IMR-90 (cell line): ENCODE data around the gene PSMB11. TPM values are rescaled to one million over a fixed set of nuclear protein-coding genes. Genes with fewer than 3 reads are reported as not detected.
"Not testable (repeated sequence)": the region's sequence is repeated elsewhere in the genome, so short reads cannot be mapped to it uniquely, and the experiment has no call there.

Source experiments
- ATAC-seq: fragments of 200-7000 bp; cut with Tn5 transposase; 2 replicates; pipeline ENCODE4 v1.9.1; 2020; ENCODE audit warnings: low read depth, mild to moderate bottlenecking, moderate library complexity
- BruUV-seq: library from RNA; stranded (reverse); fragments of 400-500 nt; replicated peaks from 2 replicates; lab custom pipeline; 2021; lab: Mats Ljungman, UMichigan
- CTCF ChIA-PET: fragments of 300-600 bp; formaldehyde crosslinking; extraction: SDS; loops from one replicate; lab custom pipeline; 2021; ENCODE audit warnings: antibody characterized with exemption; lab: Yijun Ruan, JAX
- POLR2A ChIA-PET: fragments of 300-600 bp; sonication (Branson Sonifier 250); formaldehyde crosslinking; loops from one replicate; lab custom pipeline; 2022; ENCODE audit warnings: antibody characterized with exemption; ENCODE audit not compliant: unreplicated experiment; lab: Charles Lee
- DNase-seq: peaks from one replicate; pipeline ENCODE4 v3.0.0; 2013
- H2AFZ ChIP-seq: replicated peaks from 2 replicates; pipeline ENCODE3; 2013; ENCODE audit warnings: low read length, mild to moderate bottlenecking; ENCODE audit not compliant: poor library complexity
- H2AK5ac ChIP-seq: 2 replicates; pipeline ENCODE4 v1.6.1; 2013; ENCODE audit warnings: low read depth, low read length, inconsistent platforms
- H2AK9ac ChIP-seq: replicated peaks from 2 replicates; pipeline ENCODE3; 2013; ENCODE audit warnings: mild to moderate bottlenecking, low read depth, low read length, moderate library complexity; ENCODE audit not compliant: poor library complexity
- H2BK120ac ChIP-seq: 2 replicates; pipeline ENCODE4 v1.6.1; 2013; ENCODE audit warnings: low read depth, low read length, inconsistent platforms
- H2BK15ac ChIP-seq: 3 replicates; pipeline ENCODE4 v1.6.1; 2013; ENCODE audit warnings: low read depth, low read length, inconsistent platforms
- H2BK20ac ChIP-seq: 2 replicates; pipeline ENCODE4 v1.6.1; 2013; ENCODE audit warnings: low read depth, mild to moderate bottlenecking, inconsistent platforms, low read length, moderate library complexity
- H2BK5ac ChIP-seq: 2 replicates; pipeline ENCODE4 v1.6.1; 2013; ENCODE audit warnings: mild to moderate bottlenecking, low read depth, low read length, inconsistent platforms; ENCODE audit not compliant: poor library complexity, severe bottlenecking
- H3K14ac ChIP-seq: replicated peaks from 2 replicates; pipeline ENCODE4 v1.6.1; 2013; ENCODE audit warnings: low read depth, low read length, inconsistent platforms
- H3K18ac ChIP-seq: 2 replicates; pipeline ENCODE4 v1.6.1; 2013; ENCODE audit warnings: low read depth, low read length, control low read depth
- H3K23ac ChIP-seq: 2 replicates; pipeline ENCODE4 v1.6.1; 2013; ENCODE audit warnings: low read depth, low read length, inconsistent platforms
- H3K27ac ChIP-seq: 2 replicates; pipeline ENCODE4 v1.5.1; 2013; ENCODE audit warnings: mild to moderate bottlenecking, control low read depth, low read length; ENCODE audit not compliant: insufficient read depth
- H3K27me3 ChIP-seq: 2 replicates; pipeline ENCODE4 v1.6.1; 2013; ENCODE audit warnings: low read length; ENCODE audit not compliant: control insufficient read depth, insufficient read depth
- H3K36me3 ChIP-seq: 2 replicates; pipeline ENCODE4 v1.6.1; 2013; ENCODE audit warnings: low read length, mixed read lengths; ENCODE audit not compliant: control insufficient read depth, insufficient read depth
- H3K4ac ChIP-seq: 2 replicates; pipeline ENCODE4 v1.6.1; 2013; ENCODE audit warnings: low read depth, low read length, inconsistent platforms
- H3K4me1 ChIP-seq: 2 replicates; pipeline ENCODE4 v1.6.1; 2013; ENCODE audit warnings: low read length, mixed read lengths; ENCODE audit not compliant: control insufficient read depth, insufficient read depth
- H3K4me2 ChIP-seq: 2 replicates; pipeline ENCODE4 v1.6.1; 2013; ENCODE audit warnings: low read depth, mild to moderate bottlenecking, control low read depth, low read length, moderate library complexity
- H3K4me3 ChIP-seq: 2 replicates; pipeline ENCODE4 v1.5.1; 2013; ENCODE audit warnings: low read depth, mild to moderate bottlenecking, control low read depth, low read length, moderate library complexity; ENCODE audit not compliant: insufficient read depth
- H3K56ac ChIP-seq: 2 replicates; pipeline ENCODE4 v1.6.1; 2013; ENCODE audit warnings: low read length, inconsistent platforms; ENCODE audit not compliant: insufficient read depth; ENCODE audit errors: extremely low read depth
- H3K79me1 ChIP-seq, 2 experiments: 2 replicates each; pipeline ENCODE4 v1.6.1; 2013; ENCODE audit warnings: low read length in 2 of 2, inconsistent platforms in 1 of 2, low read depth in 1 of 2
- H3K9ac ChIP-seq: 2 replicates; pipeline ENCODE4 v1.6.1; 2013; ENCODE audit warnings: low read depth, low read length, control low read depth
- H3K9me1 ChIP-seq: 2 replicates; pipeline ENCODE4 v1.6.1; 2013; ENCODE audit warnings: low read length, inconsistent platforms; ENCODE audit not compliant: insufficient read depth
- H3K9me3 ChIP-seq: 2 replicates; pipeline ENCODE4 v1.6.1; 2013; ENCODE audit warnings: low read length; ENCODE audit not compliant: control insufficient read depth, insufficient read depth
- H4K20me1 ChIP-seq: 2 replicates; pipeline ENCODE4 v1.6.1; 2013; ENCODE audit warnings: low read length, inconsistent platforms; ENCODE audit not compliant: insufficient read depth
- H4K5ac ChIP-seq: 2 replicates; pipeline ENCODE4 v1.6.1; 2013; ENCODE audit warnings: mild to moderate bottlenecking, low read depth, low read length, control low read depth
- H4K8ac ChIP-seq, 2 experiments: 2 replicates each; pipeline ENCODE4 v1.6.1; 2013; ENCODE audit warnings: low read depth in 2 of 2, low read length in 2 of 2, control low read depth in 1 of 2, inconsistent platforms in 1 of 2
- H4K91ac ChIP-seq: 2 replicates; pipeline ENCODE4 v1.6.1; 2013; ENCODE audit warnings: low read depth, low read length, inconsistent platforms; ENCODE audit not compliant: insufficient read depth
- WGBS, 2 experiments: methylation state at CpG; one replicate each; pipeline versions ENCODE4 v1.1.5 to v1.1.7; 2013; ENCODE audit warnings: missing lambda C conversion rate in 2 of 2; ENCODE audit not compliant: insufficient read length in 1 of 2; ENCODE audit errors: extremely low coverage in 2 of 2; 5-methylcytosine and 5-hydroxymethylcytosine counted together
- dilution Hi-C: fragments of 300-500 bp; cut with HindIII; formaldehyde crosslinking; loops from one replicate; pipeline ENCODE4 v1.14.3; 2018; ENCODE audit warnings: low sequenced_read_pairs; ENCODE audit not compliant: unreplicated experiment
- in situ Hi-C: fragments of 300-500 bp; cut with MboI; formaldehyde crosslinking; loops from 3 replicates; pipeline ENCODE4 v1.14.3; 2019; ENCODE audit warnings: low sequenced_read_pairs, inconsistent platforms, mixed read lengths
- intact Hi-C: fragments of 100-400 bp; cut with micrococcal nuclease; formaldehyde crosslinking; loops from 2 replicates; pipeline ENCODE4 v1.10.0; 2022
- polyA plus RNA-seq, 3 experiments: library from polyadenylated mRNA; depleted of rRNA; stranded (reverse); fragments of >200 nt; gene quantifications; 2 replicates each; pipeline ENCODE4 v1.2.3, GENCODE V29; 2012; ENCODE audit warnings: low replicate concordance in 1 of 3
- total RNA-seq: library from RNA; depleted of rRNA; stranded (reverse); fragments of >200 nt; gene quantifications from 2 replicates; pipeline ENCODE4 v1.2.3, GENCODE V29; 2012

The PSMB11 gene
- total and polyA plus RNA-seq, 2 of the 4 experiments (the other 2 are of a cell fraction): not detected

DNA sequence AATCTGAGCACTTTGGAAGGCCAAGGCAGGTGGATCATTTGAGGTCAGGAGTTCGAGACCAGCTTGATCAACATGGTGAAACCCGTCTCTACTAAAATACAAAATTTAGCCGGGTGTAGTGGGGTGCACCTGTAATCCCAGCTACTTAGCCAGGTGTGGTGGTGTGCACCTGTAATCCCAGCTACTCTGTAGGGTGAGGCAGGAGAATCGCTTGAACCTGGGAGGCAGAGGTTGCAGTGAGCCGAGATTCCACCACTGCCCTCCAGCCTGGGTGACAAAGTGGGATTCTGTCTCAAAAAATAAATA, 28.3 kb upstream of the PSMB11 start:
- H3K4me1 ChIP-seq, H3K9me1 ChIP-seq, H3K9me3 ChIP-seq, H3K23ac ChIP-seq, BruUV-seq, H4K91ac ChIP-seq, H4K8ac ChIP-seq, H3K4me3 ChIP-seq, H4K5ac ChIP-seq, DNase-seq, H3K36me3 ChIP-seq, H4K20me1 ChIP-seq, H2AK9ac ChIP-seq, H2AFZ ChIP-seq, dilution Hi-C loops, POLR2A ChIA-PET, H3K4ac ChIP-seq, H2BK120ac ChIP-seq, H3K27ac ChIP-seq, H3K18ac ChIP-seq, ATAC-seq, H3K14ac ChIP-seq, H3K56ac ChIP-seq, H2BK5ac ChIP-seq, H3K9ac ChIP-seq, CTCF ChIA-PET, H2BK15ac ChIP-seq, H2AK5ac ChIP-seq, in situ Hi-C loops, H2BK20ac ChIP-seq, H3K27me3 ChIP-seq, H3K4me2 ChIP-seq, intact Hi-C loops, H3K79me1 ChIP-seq: not testable (repeated sequence)
- WGBS, 2 experiments: no CpG with 5 or more reads among the region's 5 CpGs
